Neural cell (in vitro differentiated cells): ENCODE results near the gene LZTFL1. TPM values are rescaled to one million over a fixed set of nuclear protein-coding genes. Genes with fewer than 3 reads are reported as not detected.

Experiments
- H2AFZ ChIP-seq: fragments of 200-600, 300-800 bp; sonication (generic), shearing (Covaris generic); 2 replicates; pipeline ENCODE4 v1.6.0; 2014; ENCODE audit warnings: low read depth, mild to moderate bottlenecking, antibody characterized with exemption, low read length, moderate library complexity
- H3F3A ChIP-seq: fragments of 200-600 bp; shearing (Covaris generic); 2 replicates; pipeline ENCODE4 v1.6.1; 2016; ENCODE audit warnings: mild to moderate bottlenecking, moderate library complexity, mixed read lengths, antibody characterized with exemption, low read length; ENCODE audit not compliant: insufficient read depth, poor library complexity, severe bottlenecking
- H3K27ac ChIP-seq: fragments of 200-600, 300-800 bp; sonication (generic), shearing (Covaris generic); 2 replicates; pipeline ENCODE4 v1.5.1; 2014; ENCODE audit warnings: mild to moderate bottlenecking, low read length, moderate library complexity
- H3K27me3 ChIP-seq: fragments of 300-800, 200-600 bp; sonication (generic), shearing (Covaris generic); 2 replicates; pipeline ENCODE4 v1.6.0; 2014; ENCODE audit warnings: mild to moderate bottlenecking, low read depth, low read length, moderate library complexity; ENCODE audit not compliant: insufficient read depth
- H3K36me3 ChIP-seq: fragments of 300-800, 200-600 bp; sonication (generic), shearing (Covaris generic); 2 replicates; pipeline ENCODE4 v1.5.1; 2014; ENCODE audit warnings: mild to moderate bottlenecking, antibody characterized with exemption, low read length, moderate library complexity; ENCODE audit not compliant: insufficient read depth
- H3K4me2 ChIP-seq: fragments of 300-800, 200-600 bp; sonication (generic), shearing (Covaris generic); 2 replicates; pipeline ENCODE4 v1.6.0; 2014; ENCODE audit warnings: mild to moderate bottlenecking, low read length
- H3K4me3 ChIP-seq: fragments of 300-800, 200-600 bp; sonication (generic), shearing (Covaris generic); 2 replicates; pipeline ENCODE4 v1.5.1; 2014; ENCODE audit warnings: mild to moderate bottlenecking, low read length, moderate library complexity
- H3K79me2 ChIP-seq: fragments of 200-600 bp; shearing (Covaris generic); replicated peaks from 2 replicates; pipeline ENCODE4 v1.6.0; 2014; ENCODE audit warnings: mild to moderate bottlenecking, low read length, moderate library complexity; ENCODE audit not compliant: insufficient read depth
- H3K9ac ChIP-seq: fragments of 300-800, 200-600 bp; sonication (generic), shearing (Covaris generic); 2 replicates; pipeline ENCODE4 v1.6.1; 2016; ENCODE audit warnings: mild to moderate bottlenecking, low read length, mixed read lengths
- H3K9me2 ChIP-seq: fragments of 200-600 bp; shearing (Covaris generic); 2 replicates; pipeline ENCODE4 v1.6.1; 2016; ENCODE audit warnings: mild to moderate bottlenecking, low read length, mixed read lengths; ENCODE audit not compliant: insufficient read depth
- H3K9me3 ChIP-seq: fragments of 200-600, 300-800 bp; sonication (generic), shearing (Covaris generic); 2 replicates; pipeline ENCODE4 v1.6.1; 2016; ENCODE audit warnings: mild to moderate bottlenecking, mixed run types, low read length, moderate library complexity, mixed read lengths
- H4K20me1 ChIP-seq: fragments of 200-600 bp; shearing (Covaris generic); 2 replicates; pipeline ENCODE4 v1.6.1; 2016; ENCODE audit warnings: mild to moderate bottlenecking, mixed run types; ENCODE audit not compliant: insufficient read depth
- EP300 ChIP-seq: fragments of 450-650 bp; conservative IDR thresholded peaks from 2 replicates; pipeline ENCODE4 v1.6.1; 2014; ENCODE audit warnings: antibody characterized with exemption, mild to moderate bottlenecking, moderate library complexity; ENCODE audit not compliant: poor library complexity, severe bottlenecking
- EZH2 ChIP-seq: fragments of 200-600, 300-800 bp; shearing (Covaris generic), sonication (generic); IDR thresholded peaks from 2 replicates; pipeline ENCODE4 v1.6.1; 2014; ENCODE audit warnings: antibody characterized with exemption, low read length, borderline replicate concordance, mild to moderate bottlenecking; ENCODE audit not compliant: insufficient read depth, poor library complexity, severe bottlenecking
- MXI1 ChIP-seq: fragments of 450-650 bp; conservative IDR thresholded peaks from 2 replicates; pipeline ENCODE4 v1.6.1; 2014; ENCODE audit warnings: antibody characterized with exemption, mild to moderate bottlenecking; ENCODE audit not compliant: poor library complexity, severe bottlenecking
- POLR2AphosphoS5 ChIP-seq: IDR thresholded peaks from 2 replicates; pipeline ENCODE4 v1.6.1; 2012
- RAD21 ChIP-seq: fragments of 450-650 bp; conservative IDR thresholded peaks from 2 replicates; pipeline ENCODE4 v1.6.1; 2014; ENCODE audit warnings: antibody characterized with exemption, mild to moderate bottlenecking, moderate library complexity
- REST ChIP-seq: IDR thresholded peaks from 2 replicates; pipeline ENCODE4 v1.6.1; 2012; ENCODE audit warnings: borderline replicate concordance
- SMC3 ChIP-seq: fragments of 450-650 bp; conservative IDR thresholded peaks from 2 replicates; pipeline ENCODE4 v1.6.1; 2014; ENCODE audit warnings: antibody characterized with exemption, mild to moderate bottlenecking, moderate library complexity; ENCODE audit not compliant: poor library complexity
- TAF1 ChIP-seq: IDR thresholded peaks from 2 replicates; pipeline ENCODE4 v1.6.1; 2012; ENCODE audit warnings: low read depth
- polyA plus RNA-seq: library from polyadenylated mRNA; depleted of rRNA; stranded (reverse); fragments of >200 nt; gene quantifications from 2 replicates; pipeline ENCODE4 v1.2.3, GENCODE V29; 2014
- TF ChIP-seq, protein P1 (sequence below): fragments of 450-650 bp; IDR thresholded peaks from 2 replicates; pipeline ENCODE4 v1.5.1; 2014; ENCODE audit warnings: antibody characterized with exemption, mild to moderate bottlenecking, moderate library complexity; ENCODE audit not compliant: poor library complexity, severe bottlenecking

The LZTFL1 gene
- polyA plus RNA-seq, 1 donor from 2014 or later, result 26.8 TPM

- Histone ChIP-seq H3K9ac (no peak overlapping the region), H2AFZ (no peak overlapping the region), H3F3A (no peaks in the 10 kb centered on the region), H3K27ac (no peak overlapping the region), H3K27me3 (peaks cover 50% of the 10 kb centered on the region), H3K4me2 (no peak overlapping the region), H3K9me2 (no peaks in the 10 kb centered on the region), H4K20me1 (no peaks in the 10 kb centered on the region), H3K79me2 (no peaks in the 10 kb centered on the region), H3K36me3 (no peaks in the 10 kb centered on the region), H3K4me3 (no peak overlapping the region), H3K9me3 (no peaks in the 10 kb centered on the region)
- TF ChIP-seq SMC3, result no peak
- no peak for TF ChIP-seq EZH2
- no peak for TF ChIP-seq REST
- TF ChIP-seq POLR2AphosphoS5, result no peak
- TF ChIP-seq RAD21, result no peak
- TF ChIP-seq TAF1, result no peak
- no peak for TF ChIP-seq MXI1
- TF ChIP-seq EP300, result no peak
- TF ChIP-seq, protein P1, sequence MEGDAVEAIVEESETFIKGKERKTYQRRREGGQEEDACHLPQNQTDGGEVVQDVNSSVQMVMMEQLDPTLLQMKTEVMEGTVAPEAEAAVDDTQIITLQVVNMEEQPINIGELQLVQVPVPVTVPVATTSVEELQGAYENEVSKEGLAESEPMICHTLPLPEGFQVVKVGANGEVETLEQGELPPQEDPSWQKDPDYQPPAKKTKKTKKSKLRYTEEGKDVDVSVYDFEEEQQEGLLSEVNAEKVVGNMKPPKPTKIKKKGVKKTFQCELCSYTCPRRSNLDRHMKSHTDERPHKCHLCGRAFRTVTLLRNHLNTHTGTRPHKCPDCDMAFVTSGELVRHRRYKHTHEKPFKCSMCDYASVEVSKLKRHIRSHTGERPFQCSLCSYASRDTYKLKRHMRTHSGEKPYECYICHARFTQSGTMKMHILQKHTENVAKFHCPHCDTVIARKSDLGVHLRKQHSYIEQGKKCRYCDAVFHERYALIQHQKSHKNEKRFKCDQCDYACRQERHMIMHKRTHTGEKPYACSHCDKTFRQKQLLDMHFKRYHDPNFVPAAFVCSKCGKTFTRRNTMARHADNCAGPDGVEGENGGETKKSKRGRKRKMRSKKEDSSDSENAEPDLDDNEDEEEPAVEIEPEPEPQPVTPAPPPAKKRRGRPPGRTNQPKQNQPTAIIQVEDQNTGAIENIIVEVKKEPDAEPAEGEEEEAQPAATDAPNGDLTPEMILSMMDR, result no peak
Measured at GRCh38 chr3:45794660-45795059, 47.3 kb downstream of the LZTFL1 start.

GRCh38 chr3:45794177-45794560, 47.8 kb downstream of the LZTFL1 start:
- H3K36me3 ChIP-seq, result no peaks in the 10 kb centered on the region
- no peak overlapping the region for H3K4me2 ChIP-seq
- H3F3A ChIP-seq, result no peaks in the 10 kb centered on the region
- H3K9me3 ChIP-seq, result no peaks in the 10 kb centered on the region
- H2AFZ ChIP-seq, result no peak overlapping the region
- H3K4me3 ChIP-seq, result no peak overlapping the region
- peaks cover 50% of the 10 kb centered on the region for H3K27me3 ChIP-seq
- H3K27ac ChIP-seq, result no peak overlapping the region
- no peaks in the 10 kb centered on the region for H4K20me1 ChIP-seq
- no peaks in the 10 kb centered on the region for H3K79me2 ChIP-seq
- no peak overlapping the region for H3K9ac ChIP-seq
- no peaks in the 10 kb centered on the region for H3K9me2 ChIP-seq
- TF ChIP-seq, protein P1, result no peak
- no peak for TF ChIP-seq POLR2AphosphoS5
- TF ChIP-seq RAD21, result no peak
- no peak for TF ChIP-seq MXI1
- no peak for TF ChIP-seq EZH2
- no peak for TF ChIP-seq TAF1
- TF ChIP-seq SMC3, result no peak
- no peak for TF ChIP-seq REST
- no peak for TF ChIP-seq EP300
